Tibial nerve (tissue), 4 donors: ENCODE results near the gene ITGB1. TPM values are rescaled to one million over a fixed set of nuclear protein-coding genes. Genes with fewer than 3 reads are reported as not detected.
"Not testable (repeated sequence)": the region's sequence is repeated elsewhere in the genome, so short reads cannot be mapped to it uniquely, and the experiment has no call there.

Experiments
- DNase-seq, 2 donors: peaks; one replicate each; pipeline ENCODE4 v3.0.0-alpha.2; 2019; ENCODE audit warnings: low spot score in 2 of 2
- H3K27ac ChIP-seq, 4 donors: fragments of 200-600 bp; sonication (generic) in 3 of 4; one replicate each; pipeline ENCODE4 v1.5.1; 2017 to 2019; ENCODE audit warnings: mild to moderate bottlenecking in 1 of 4
- H3K27me3 ChIP-seq, 2 donors: fragments of 200-600 bp; sonication (generic) in 1 of 2; one replicate each; pipeline versions ENCODE4 v1.5.1 to v1.6.0; 2017 to 2019
- H3K36me3 ChIP-seq, 3 donors: fragments of 200-600 bp; sonication (generic); one replicate each; pipeline ENCODE4 v1.5.1; 2018 to 2019
- H3K4me1 ChIP-seq, 4 donors: fragments of 200-600 bp; sonication (generic) in 3 of 4; one replicate each; pipeline ENCODE4 v1.5.1; 2017 to 2019
- H3K4me3 ChIP-seq, 4 donors: fragments of 200-600 bp; sonication (generic) in 3 of 4; one replicate each; pipeline ENCODE4 v1.5.1; 2017 to 2019; ENCODE audit warnings: mild to moderate bottlenecking in 1 of 4, moderate library complexity in 1 of 4
- H3K9me3 ChIP-seq, 4 donors: fragments of 200-600 bp; sonication (generic) in 3 of 4; one replicate each; pipeline ENCODE4 v1.5.1; 2017 to 2019
- CTCF ChIP-seq, 5 experiments: fragments of 200-600 bp in 3 of 5; fragments of 450-650 bp in 2 of 5; sonication (generic) in 3 of 5; IDR thresholded peaks; one replicate each; pipeline ENCODE4 v1.5.1; 2016 to 2019; ENCODE audit warnings: antibody characterized with exemption in 5 of 5, mild to moderate bottlenecking in 3 of 5, moderate library complexity in 2 of 5
- EP300 ChIP-seq, 2 donors: sonication (generic); formaldehyde crosslinking; IDR thresholded peaks; one replicate each; pipeline ENCODE4 v1.6.1; 2017; ENCODE audit warnings: antibody characterized with exemption in 2 of 2, mild to moderate bottlenecking in 1 of 2
- POLR2A ChIP-seq, 2 donors: fragments of 450-650 bp; IDR thresholded peaks; one replicate each; pipeline ENCODE4 v1.6.1; 2017; ENCODE audit warnings: antibody characterized with exemption in 2 of 2, mild to moderate bottlenecking in 2 of 2, moderate library complexity in 2 of 2
- WGBS, 2 donors: methylation state at CpG; one replicate each; pipeline ENCODE4 v1.1.5; 2018; 5-methylcytosine and 5-hydroxymethylcytosine counted together
- total RNA-seq, 4 donors: library from RNA; depleted of rRNA; stranded (reverse); fragments of >200 nt; gene quantifications; one replicate each; pipeline ENCODE4 v1.1.0, GENCODE V29; 2016

Gene ITGB1
- total RNA-seq, 4 donors from 2014 or later = 288 to 483 (median 404) TPM

- 74 to 82% methylated on average over 9 of the region's 9 CpGs for WGBS, 2 donors
- Histone ChIP-seq H3K27me3 (no peaks in the 10 kb centered on the region), H3K4me3 (no peak overlapping the region), H3K4me1 (peaks cover 0 to 31% (median 16%) of the 10 kb centered on the region in 4 donors), H3K36me3 (no peaks in the 10 kb centered on the region), H3K9me3 (no peaks in the 10 kb centered on the region), H3K27ac (peak overlapping the region in 3 of 4 donors; percentile 80 to 86 (median 85))
- DNase-seq = no peak
- no peak for TF ChIP-seq EP300 (IDR thresholded peaks at IDR 0.05)
- no peak for TF ChIP-seq CTCF (IDR thresholded peaks at IDR 0.05)
- no peak for TF ChIP-seq POLR2A (IDR thresholded peaks at IDR 0.05)
These were observed 24.3 kb upstream of the ITGB1 start for GRCh38 chr10:32982293-32982709.

- DNase-seq = no peak
- Histone ChIP-seq H3K4me1 (peaks cover 0 to 31% (median 16%) of the 10 kb centered on the region in 4 donors), H3K4me3 (no peak overlapping the region), H3K27me3 (no peaks in the 10 kb centered on the region), H3K36me3 (no peaks in the 10 kb centered on the region), H3K27ac (peak overlapping the region in 3 of 4 donors; percentile 80 to 86 (median 85)), H3K9me3 (no peaks in the 10 kb centered on the region)
- TF ChIP-seq POLR2A (IDR thresholded peaks at IDR 0.05) (no peak), CTCF (IDR thresholded peaks at IDR 0.05) (no peak), EP300 (IDR thresholded peaks at IDR 0.05) (peak; percentile 21 to 27)
- 22 to 28% methylated on average over 4 of the region's 4 CpGs for WGBS, 2 donors
These were observed 23.7 kb upstream of the ITGB1 start for GRCh38 chr10:32981760-32982159.

- H3K4me3 ChIP-seq = peak overlapping the region; percentile 36 to 67 (median 50)
- peak overlapping the region; percentile 77 to 86 (median 82) for H3K27ac ChIP-seq
- no peaks in the 10 kb centered on the region for H3K27me3 ChIP-seq
- no peaks in the 10 kb centered on the region for H3K9me3 ChIP-seq
- DNase-seq = peak; percentile 71 to 74
- TF ChIP-seq EP300 (IDR thresholded peaks at IDR 0.05) (peak; percentile 62 to 80), POLR2A (IDR thresholded peaks at IDR 0.05) (peak; percentile 40 to 72), CTCF (IDR thresholded peaks at IDR 0.05) (peak in 1 of 5 experiments; percentile 16)
- 13 to 18% methylated on average over 33 to 38 of the region's 38 CpGs for WGBS, 2 donors
- peaks cover 0 to 29% (median 16%) of the 10 kb centered on the region in 4 donors for H3K4me1 ChIP-seq
- no peaks in the 10 kb centered on the region for H3K36me3 ChIP-seq
These were observed 22.8 kb upstream of the ITGB1 start for GRCh38 chr10:32980558-32981468.

- DNase-seq = no peak
- H3K36me3 ChIP-seq = no peaks in the 10 kb centered on the region
- H3K4me1 ChIP-seq = peaks cover 0 to 23% (median 14%) of the 10 kb centered on the region in 4 donors
- H3K9me3 ChIP-seq = no peaks in the 10 kb centered on the region
- peak overlapping the region; percentile 77 to 86 (median 82) for H3K27ac ChIP-seq
- 6 to 7% methylated on average over 5 to 6 of the region's 6 CpGs for WGBS, 2 donors
- no peaks in the 10 kb centered on the region for H3K27me3 ChIP-seq
- TF ChIP-seq POLR2A (IDR thresholded peaks at IDR 0.05) = no peak
- no peak for TF ChIP-seq EP300 (IDR thresholded peaks at IDR 0.05)
- H3K4me3 ChIP-seq = peak overlapping the region; percentile 36 to 67 (median 50)
These were observed 22.2 kb upstream of the ITGB1 start for GRCh38 chr10:32980242-32980557.

- H3K27me3 ChIP-seq, H3K9me3 ChIP-seq, H3K36me3 ChIP-seq, H3K27ac ChIP-seq, H3K4me3 ChIP-seq, DNase-seq: not testable (repeated sequence)
- 89 to 90% methylated on average over 14 of the region's 14 CpGs for WGBS, 2 donors
- H3K4me1 ChIP-seq = peaks cover 0 to 21% (median 13%) of the 10 kb centered on the region in 4 donors
These were observed 21.7 kb upstream of the ITGB1 start for GRCh38 chr10:32979719-32980118.

- Histone ChIP-seq H3K27ac (no peak overlapping the region), H3K36me3 (no peaks in the 10 kb centered on the region), H3K4me3 (no peak overlapping the region), H3K4me1 (peaks cover 0 to 21% (median 13%) of the 10 kb centered on the region in 4 donors), H3K27me3 (no peaks in the 10 kb centered on the region), H3K9me3 (no peaks in the 10 kb centered on the region)
- TF ChIP-seq EP300 (IDR thresholded peaks at IDR 0.05) = no peak
- no peak for TF ChIP-seq POLR2A (IDR thresholded peaks at IDR 0.05)
- no peak for TF ChIP-seq CTCF (IDR thresholded peaks at IDR 0.05)
- WGBS, 2 donors = 91 to 93% methylated on average over 3 of the region's 3 CpGs
- DNase-seq = no peak
These were observed 21.0 kb upstream of the ITGB1 start for GRCh38 chr10:32979041-32979440.

GRCh38 chr10:32977846-32978809, 20.1 kb upstream of the ITGB1 start:
- peaks cover 0 to 21% (median 11%) of the 10 kb centered on the region in 4 donors for H3K4me1 ChIP-seq
- not testable (repeated sequence) for H3K9me3 ChIP-seq, H3K36me3 ChIP-seq, H3K4me3 ChIP-seq, H3K27ac ChIP-seq, H3K27me3 ChIP-seq, DNase-seq
- 94 to 97% methylated on average over 4 of the region's 4 CpGs for WGBS, 2 donors
